Heart left ventricle (tissue), 16 donors: ENCODE measurements around the gene MKKS. TPM values are rescaled to one million over a fixed set of nuclear protein-coding genes. Genes with fewer than 3 reads are reported as not detected.
"Not testable (repeated sequence)": the region's sequence is repeated elsewhere in the genome, so short reads cannot be mapped to it uniquely, and the experiment has no call there.

Source experiments
- ATAC-seq, 4 donors: fragments of 200-7000 bp; cut with Tn5 transposase; one replicate each; pipeline ENCODE4 v1.9.1; 2020 to 2022; ENCODE audit warnings: moderate library complexity in 4 of 4, mild to moderate bottlenecking in 3 of 4, moderate number of reproducible peaks in 1 of 4
- DNase-seq, 5 donors: peaks; one replicate each; pipeline ENCODE4 v3.0.0-alpha.2; 2020
- H3K27ac ChIP-seq, 12 donors: fragments of 200-600 bp; sonication (generic) in 4 of 12; one replicate each; pipeline versions ENCODE4 v1.5.0 to v1.8.0; 2016 to 2022; ENCODE audit warnings: mild to moderate bottlenecking in 2 of 12
- H3K27me3 ChIP-seq, 9 donors: fragments of 200-600 bp; sonication (generic) in 2 of 9; one replicate each; pipeline versions ENCODE4 v1.5.1 to v1.8.0; 2016 to 2022; ENCODE audit warnings: mild to moderate bottlenecking in 3 of 9
- H3K36me3 ChIP-seq, 9 donors: fragments of 200-600 bp; sonication (generic) in 2 of 9; one replicate each; pipeline versions ENCODE4 v1.5.0 to v1.8.0; 2018 to 2022; ENCODE audit warnings: mild to moderate bottlenecking in 2 of 9
- H3K4me1 ChIP-seq, 12 donors: fragments of 200-600 bp; sonication (generic) in 4 of 12; one replicate each; pipeline versions ENCODE4 v1.5.0 to v1.8.0; 2016 to 2022; ENCODE audit warnings: mild to moderate bottlenecking in 3 of 12
- H3K4me3 ChIP-seq, 12 donors: fragments of 200-600 bp; sonication (generic) in 4 of 12; one replicate each; pipeline versions ENCODE4 v1.5.0 to v1.8.0; 2017 to 2022; ENCODE audit warnings: mild to moderate bottlenecking in 9 of 12, moderate library complexity in 4 of 12
- H3K9me3 ChIP-seq, 12 donors: fragments of 200-600 bp; sonication (generic) in 4 of 12; one replicate each; pipeline versions ENCODE4 v1.5.0 to v1.8.0; 2016 to 2022; ENCODE audit warnings: mild to moderate bottlenecking in 1 of 12
- POLR2A ChIP-seq, 2 donors: fragments of 450-650 bp; IDR thresholded peaks; one replicate each; pipeline ENCODE4 v1.6.1; 2017; ENCODE audit warnings: antibody characterized with exemption in 2 of 2, mild to moderate bottlenecking in 2 of 2, moderate library complexity in 2 of 2
- WGBS, 4 donors: extraction: QIAGEN DNeasy Blood & Tissue Kit in 2 of 4; methylation state at CpG; one replicate each; pipeline versions ENCODE4 v1.1.5 to v1.1.7; 2013 to 2018; 5-methylcytosine and 5-hydroxymethylcytosine counted together
- intact Hi-C, 10 donors: fragments of 100-400 bp; cut with DNase I; formaldehyde crosslinking; loops; one replicate each; pipeline versions ENCODE4 v1.11.1 to v1.14.2; 2022
- polyA plus RNA-seq, 2 donors: library from polyadenylated mRNA; stranded (reverse); fragments of 200-250 nt; gene quantifications; one replicate each; pipeline ENCODE4 v1.2.3, GENCODE V29; 2013
- total RNA-seq, 9 donors: library from RNA; depleted of rRNA in 2 of 9; stranded (reverse); fragments of >200 nt in 2 of 9; fragmentation: NEBNext Ultra II Directional in 3 of 9; extraction: Animal tissue kit (Norgen Biotek cat#: 25700) in 3 of 9; gene quantifications; one replicate each; pipeline versions ENCODE4 v1.1.0 to v1.2.4, GENCODE V29; 2016 to 2023
- TF ChIP-seq, protein P1 (sequence below), 12 donors: fragments of 200-600 bp; sonication (generic) in 4 of 12; IDR thresholded peaks; one replicate each; pipeline versions ENCODE4 v1.5.0 to v1.8.0; 2018 to 2022; ENCODE audit warnings: antibody characterized with exemption in 12 of 12, mild to moderate bottlenecking in 5 of 12
- donor health status: ischemic (EF 13 %, LVEDD 7.1; RV severe dilation, severe dysfunction).
- donor health status: healthy with polysubstance abuse.
- donor health status: DM: no; HTN: yes; CAD: no.
- donor health status: DM: no; HTN: no; CAD: no.
- donor health status: ischemic (EF 25% LVEDD 6.9; RV normal size, moderate dysfunction).
- donor health status: ischemic (EF 25% LVEDD 5.7; RV mildly dilated, moderate dysfunction).
- donor health status: healthy.
- donor health status: DM: yes; HTN: yes; CAD: no.
- donor health status: ischemic (EF 35%, LVEDD 5.7; RV mildly dilated, moderate dysfunction).
- donor health status: nonischemic (EF 11% LVEDD 7.7; RV severe dilation, severe dysfunction).
- donor health status: DM: yes; HTN: yes; CAD: no.
- donor health status: PGD.
- donor health status: ischemic (EF 29% LVEDD 5.4; RV normal size, mild dysfunction).
- donor health status: nonischemic (EF 23%, LVEDD 6.1; RV moderate dilation, normal function).

MKKS gene
- total and polyA plus RNA-seq, 11 donors = 12.0 to 30.1 (median 19.0) TPM

GRCh38 chr20:10404023-10404628, 29.9 kb downstream of the MKKS start:
- TF ChIP-seq POLR2A (IDR thresholded peaks at IDR 0.05) = no peak
- TF ChIP-seq, protein P1, sequence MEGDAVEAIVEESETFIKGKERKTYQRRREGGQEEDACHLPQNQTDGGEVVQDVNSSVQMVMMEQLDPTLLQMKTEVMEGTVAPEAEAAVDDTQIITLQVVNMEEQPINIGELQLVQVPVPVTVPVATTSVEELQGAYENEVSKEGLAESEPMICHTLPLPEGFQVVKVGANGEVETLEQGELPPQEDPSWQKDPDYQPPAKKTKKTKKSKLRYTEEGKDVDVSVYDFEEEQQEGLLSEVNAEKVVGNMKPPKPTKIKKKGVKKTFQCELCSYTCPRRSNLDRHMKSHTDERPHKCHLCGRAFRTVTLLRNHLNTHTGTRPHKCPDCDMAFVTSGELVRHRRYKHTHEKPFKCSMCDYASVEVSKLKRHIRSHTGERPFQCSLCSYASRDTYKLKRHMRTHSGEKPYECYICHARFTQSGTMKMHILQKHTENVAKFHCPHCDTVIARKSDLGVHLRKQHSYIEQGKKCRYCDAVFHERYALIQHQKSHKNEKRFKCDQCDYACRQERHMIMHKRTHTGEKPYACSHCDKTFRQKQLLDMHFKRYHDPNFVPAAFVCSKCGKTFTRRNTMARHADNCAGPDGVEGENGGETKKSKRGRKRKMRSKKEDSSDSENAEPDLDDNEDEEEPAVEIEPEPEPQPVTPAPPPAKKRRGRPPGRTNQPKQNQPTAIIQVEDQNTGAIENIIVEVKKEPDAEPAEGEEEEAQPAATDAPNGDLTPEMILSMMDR (IDR thresholded peaks at IDR 0.05) = no peak
- Histone ChIP-seq H3K4me1 (peaks cover 0 to 11% (median 0%) of the 10 kb centered on the region in 12 donors), H3K4me3 (no peak overlapping the region), H3K27me3 (no peaks in the 10 kb centered on the region), H3K9me3 (no peaks in the 10 kb centered on the region), H3K36me3 (peaks cover 0 to 43% (median 33%) of the 10 kb centered on the region in 9 donors), H3K27ac (no peak overlapping the region)
- ATAC-seq = no peak
- DNase-seq = no peak
- 91 to 95% (median 94%) methylated on average over 2 of the region's 2 CpGs for WGBS, 4 donors
- intact Hi-C loops = no loop called here

- ATAC-seq = no peak
- no peak overlapping the region for H3K27ac ChIP-seq
- peaks cover 0 to 43% (median 33%) of the 10 kb centered on the region in 9 donors for H3K36me3 ChIP-seq
- DNase-seq = no peak
- no peak for TF ChIP-seq POLR2A (IDR thresholded peaks at IDR 0.05)
- TF ChIP-seq, protein P1 (IDR thresholded peaks at IDR 0.05) = no peak
- 76 to 90% (median 83%) methylated on average over 3 of the region's 3 CpGs for WGBS, 4 donors
- intact Hi-C loops = no loop called here
- no peak overlapping the region for H3K4me3 ChIP-seq
- H3K9me3 ChIP-seq = no peaks in the 10 kb centered on the region
- peaks cover 0 to 11% (median 0%) of the 10 kb centered on the region in 12 donors for H3K4me1 ChIP-seq
- H3K27me3 ChIP-seq = no peaks in the 10 kb centered on the region
These were observed 30.9 kb downstream of the MKKS start for GRCh38 chr20:10402938-10403608.

- Histone ChIP-seq H3K4me3 (no peak overlapping the region), H3K36me3 (peaks cover 0 to 1% (median 0%) of the 10 kb centered on the region in 9 donors), H3K27ac (no peak overlapping the region), H3K27me3 (no peaks in the 10 kb centered on the region), H3K4me1 (peaks cover 0 to 5% (median 0%) of the 10 kb centered on the region in 12 donors), H3K9me3 (no peaks in the 10 kb centered on the region)
- TF ChIP-seq POLR2A (IDR thresholded peaks at IDR 0.05) = no peak
- TF ChIP-seq, protein P1 (IDR thresholded peaks at IDR 0.05) = no peak
- WGBS, 4 donors = 64 to 84% (median 74%) methylated on average over 3 of the region's 3 CpGs
- intact Hi-C loops = no loop called here
- ATAC-seq = no peak
- no peak for DNase-seq
These were observed 35.1 kb downstream of the MKKS start for GRCh38 chr20:10398834-10399369.

GRCh38 chr20:10394752-10395151, 39.3 kb downstream of the MKKS start:
- H3K9me3 ChIP-seq, H3K36me3 ChIP-seq, H3K27me3 ChIP-seq, ATAC-seq, H3K4me1 ChIP-seq, DNase-seq, intact Hi-C loops, H3K4me3 ChIP-seq, H3K27ac ChIP-seq: not testable (repeated sequence)
- WGBS, 4 donors = 95 to 98% (median 97%) methylated on average over 9 to 32 of the region's 32 CpGs; no CpG with 5 or more reads in 1 of the 4 donors
